Measurements from ENCODE around the gene LRRTM1.

The LRRTM1 gene

DNA sequence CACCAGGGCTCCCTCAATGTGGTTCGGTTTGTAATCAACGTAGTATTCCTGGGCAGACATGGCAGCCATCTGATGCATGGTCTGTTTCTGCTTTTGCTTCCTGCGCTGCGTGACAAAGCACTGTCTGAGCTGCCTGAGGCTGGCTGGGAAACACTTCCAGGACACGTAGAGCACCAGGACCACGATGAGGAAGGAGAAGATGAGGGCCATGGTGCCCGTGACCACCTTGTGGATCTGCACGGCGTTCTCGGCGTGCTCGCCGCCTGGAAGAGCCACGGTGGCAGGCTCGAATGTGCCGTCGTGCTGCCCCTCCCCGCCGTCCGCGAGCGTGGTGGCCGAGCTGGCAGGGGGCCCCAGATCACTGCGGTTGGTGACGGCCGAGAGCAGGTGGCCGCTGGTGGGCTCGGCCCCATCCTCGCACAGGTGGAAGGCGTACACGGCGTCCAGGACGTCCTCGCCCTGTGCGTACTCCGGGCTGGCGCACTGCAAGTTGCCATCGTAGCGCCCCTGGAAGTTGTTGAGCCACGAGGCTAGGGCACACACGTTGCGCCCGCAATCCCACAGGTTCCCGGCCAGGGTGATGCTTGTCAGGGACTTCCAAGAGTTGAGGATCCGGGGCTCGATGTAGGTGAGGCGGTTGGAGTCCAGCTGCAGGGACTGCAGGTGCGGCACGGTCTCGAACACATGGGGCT, 2.1 kb downstream of the LRRTM1 start:
- no peak overlapping the region for H3K4me3 ChIP-seq (ENCODE audit: low read depth, low read length)
- TF ChIP-seq, protein P1, sequence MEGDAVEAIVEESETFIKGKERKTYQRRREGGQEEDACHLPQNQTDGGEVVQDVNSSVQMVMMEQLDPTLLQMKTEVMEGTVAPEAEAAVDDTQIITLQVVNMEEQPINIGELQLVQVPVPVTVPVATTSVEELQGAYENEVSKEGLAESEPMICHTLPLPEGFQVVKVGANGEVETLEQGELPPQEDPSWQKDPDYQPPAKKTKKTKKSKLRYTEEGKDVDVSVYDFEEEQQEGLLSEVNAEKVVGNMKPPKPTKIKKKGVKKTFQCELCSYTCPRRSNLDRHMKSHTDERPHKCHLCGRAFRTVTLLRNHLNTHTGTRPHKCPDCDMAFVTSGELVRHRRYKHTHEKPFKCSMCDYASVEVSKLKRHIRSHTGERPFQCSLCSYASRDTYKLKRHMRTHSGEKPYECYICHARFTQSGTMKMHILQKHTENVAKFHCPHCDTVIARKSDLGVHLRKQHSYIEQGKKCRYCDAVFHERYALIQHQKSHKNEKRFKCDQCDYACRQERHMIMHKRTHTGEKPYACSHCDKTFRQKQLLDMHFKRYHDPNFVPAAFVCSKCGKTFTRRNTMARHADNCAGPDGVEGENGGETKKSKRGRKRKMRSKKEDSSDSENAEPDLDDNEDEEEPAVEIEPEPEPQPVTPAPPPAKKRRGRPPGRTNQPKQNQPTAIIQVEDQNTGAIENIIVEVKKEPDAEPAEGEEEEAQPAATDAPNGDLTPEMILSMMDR (IDR thresholded peaks at IDR 0.05; ENCODE audit: low read depth, low read length, missing control alignments) = no peak
- DNase-seq (ENCODE audit: low read depth) = no peak

DNA sequence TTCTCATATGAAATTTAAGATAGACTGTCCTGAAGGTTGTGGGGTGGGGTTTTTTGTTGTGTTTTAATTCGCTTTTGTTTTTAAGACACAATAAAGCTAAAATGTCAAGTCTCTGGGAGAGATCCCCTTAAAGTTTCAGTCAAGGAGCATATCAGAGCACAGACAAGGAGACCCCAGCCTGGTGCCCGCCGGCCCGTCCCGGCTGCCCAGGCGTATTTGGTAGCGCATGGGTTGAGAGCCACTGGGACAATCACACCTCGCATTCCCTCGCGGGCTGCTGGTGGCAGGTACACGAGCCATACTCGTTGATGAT, 2.6 kb downstream of the LRRTM1 start:
- no peak overlapping the region for H3K4me3 ChIP-seq (ENCODE audit: low read depth, low read length)
- TF ChIP-seq, protein P1 (IDR thresholded peaks at IDR 0.05; ENCODE audit: low read depth, low read length, missing control alignments) = no peak
- DNase-seq (ENCODE audit: low read depth) = no peak

DNA sequence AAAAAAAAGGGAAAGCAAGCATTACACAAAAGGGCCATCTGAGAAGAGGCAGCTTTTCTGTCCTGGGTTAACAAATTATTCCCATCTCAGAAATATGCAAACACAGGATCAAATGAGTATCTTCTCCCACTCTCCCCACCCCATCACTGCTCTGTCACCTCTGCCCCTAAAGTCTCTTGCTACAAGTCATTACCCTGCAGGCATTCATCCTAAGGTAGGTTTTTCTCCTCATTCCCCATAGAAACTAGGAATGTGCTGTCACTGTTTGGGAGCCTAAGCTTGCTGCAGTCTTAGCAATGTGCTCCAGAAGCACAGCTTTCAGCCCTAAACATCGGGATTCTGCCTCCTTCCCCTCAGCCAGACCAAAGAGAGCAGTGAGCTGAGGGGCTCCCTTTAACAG, 3.6 kb downstream of the LRRTM1 start:
- TF ChIP-seq, protein P1 (IDR thresholded peaks at IDR 0.05; ENCODE audit: low read depth, low read length, missing control alignments) = no peak
- H3K4me3 ChIP-seq (ENCODE audit: low read depth, low read length) = no peak overlapping the region

DNA sequence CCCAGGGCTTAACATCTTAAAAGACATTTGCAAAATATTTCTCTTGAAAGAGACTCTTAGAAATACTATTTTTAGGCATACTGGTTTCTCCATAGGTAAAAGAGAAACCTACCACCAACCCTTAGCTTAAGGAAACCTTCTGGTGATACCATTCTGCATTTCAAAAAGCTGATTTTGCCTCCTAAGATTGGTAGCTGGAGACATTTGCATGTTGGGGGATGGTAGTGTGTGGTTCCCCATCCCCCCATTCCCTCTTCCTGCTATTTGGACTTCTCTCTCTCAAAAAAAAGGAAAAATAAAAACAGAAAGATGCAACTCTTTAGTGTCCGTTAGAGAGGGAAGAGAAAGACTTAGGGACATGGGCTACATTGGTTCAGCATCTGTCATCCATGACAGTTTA, 4.2 kb downstream of the LRRTM1 start:
- TF ChIP-seq, protein P1 (IDR thresholded peaks at IDR 0.05; ENCODE audit: low read depth, low read length, missing control alignments) = no peak
- H3K4me3 ChIP-seq (ENCODE audit: low read depth, low read length) = no peak overlapping the region
- no peak for DNase-seq (ENCODE audit: low read depth)

More for the DNA sequence above, 3.6 kb downstream of the LRRTM1 start:
- no peak for DNase-seq (ENCODE audit: low read depth)

DNA sequence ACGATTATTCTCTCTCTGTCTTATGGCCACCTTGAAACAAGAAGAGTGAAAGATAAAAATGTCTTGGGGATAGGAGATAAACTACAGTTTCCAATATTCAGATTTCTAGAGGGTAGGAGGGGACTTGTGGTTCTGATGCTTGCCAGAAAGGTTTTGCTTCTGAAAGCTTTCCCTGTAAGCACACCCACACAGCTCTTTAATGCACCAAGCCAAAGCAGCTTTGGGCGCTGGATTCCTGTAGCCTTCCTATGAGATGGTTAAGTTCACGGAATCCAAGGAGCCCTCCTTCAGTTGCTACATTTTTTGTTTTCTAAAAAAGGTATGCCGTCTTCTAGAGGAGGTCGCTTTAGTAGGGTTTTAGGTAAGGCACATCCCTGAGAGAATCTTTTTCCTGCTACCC, 4.9 kb downstream of the LRRTM1 start:
- TF ChIP-seq, protein P1 (IDR thresholded peaks at IDR 0.05; ENCODE audit: low read depth, low read length, missing control alignments) = no peak
- DNase-seq (ENCODE audit: low read depth) = no peak
- no peak overlapping the region for H3K4me3 ChIP-seq (ENCODE audit: low read depth, low read length)

DNA sequence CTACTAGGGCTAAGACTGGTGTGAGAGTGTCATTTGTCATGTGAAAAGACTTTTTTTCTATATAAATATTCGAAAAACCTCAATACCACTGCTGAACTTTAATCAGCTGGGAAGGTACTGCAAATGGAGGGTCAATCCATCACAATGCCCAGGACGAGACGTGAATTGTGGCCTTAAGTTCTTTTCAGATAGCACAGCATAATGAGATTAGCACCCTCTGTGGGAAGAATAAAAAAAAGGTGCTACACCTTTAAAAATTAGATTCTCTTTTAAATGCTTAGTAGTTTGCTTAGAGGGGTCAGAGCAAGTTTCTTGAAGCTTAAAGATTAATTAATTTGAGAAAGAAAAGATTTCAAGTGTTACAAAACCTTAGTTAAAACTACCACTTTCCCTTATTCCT, 5.6 kb downstream of the LRRTM1 start:
- TF ChIP-seq, protein P1 (IDR thresholded peaks at IDR 0.05; ENCODE audit: low read depth, low read length, missing control alignments) = no peak
- H3K4me3 ChIP-seq (ENCODE audit: low read depth, low read length) = no peak overlapping the region
- no peak for DNase-seq (ENCODE audit: low read depth)

DNA sequence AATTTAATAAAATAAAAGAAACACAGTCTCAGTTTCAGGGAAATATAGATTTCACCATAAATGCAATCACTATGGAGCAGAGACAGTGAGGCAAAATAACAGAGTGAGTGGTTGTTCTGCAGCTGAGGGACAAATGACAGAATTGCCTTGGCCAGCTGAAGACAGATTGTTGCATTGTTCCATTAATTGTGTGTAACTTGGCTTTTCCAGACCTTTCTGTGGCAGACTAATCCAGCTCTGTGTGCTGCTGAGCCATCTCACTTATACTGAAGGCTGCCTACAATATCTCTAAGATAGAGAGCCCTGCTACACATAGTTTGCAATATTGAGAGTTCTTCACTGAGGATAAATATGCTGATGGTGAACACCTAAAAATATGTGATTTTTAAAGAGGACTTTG, 11.5 kb downstream of the LRRTM1 start:
- no peak for DNase-seq (ENCODE audit: low read depth)
- TF ChIP-seq, protein P1 (IDR thresholded peaks at IDR 0.05; ENCODE audit: low read depth, low read length, missing control alignments) = no peak
- H3K4me3 ChIP-seq (ENCODE audit: low read depth, low read length) = no peak overlapping the region
